WTC11 (cell line): Measurements from ENCODE around the gene ANO1. TPM values are rescaled to one million over a fixed set of nuclear protein-coding genes. Genes with fewer than 3 reads are reported as not detected.

Experiments used
- ATAC-seq: fragments of 200-7000 bp; cut with Tn5 transposase; 2 replicates; pipeline ENCODE4 v1.10.0; 2021; ENCODE audit warnings: mild to moderate bottlenecking, moderate library complexity
- CTCF ChIA-PET: fragments of 300-600 bp; sonication (Branson Sonifier 250); formaldehyde crosslinking; loops from one replicate; lab custom pipeline; 2021; ENCODE audit warnings: antibody characterized with exemption; lab: Charles Lee
- POLR2A ChIA-PET: fragments of 350-600 bp; sonication (Branson Sonifier 250); formaldehyde crosslinking; loops from one replicate; lab custom pipeline; 2021; ENCODE audit warnings: antibody characterized with exemption; lab: Charles Lee
- DNase-seq: peaks from one replicate; pipeline ENCODE4 v3.0.0; 2021; ENCODE audit warnings: low spot score
- H3K27ac Mint-ChIP-seq: 2 replicates; pipeline ENCODE4 v1.8.0; 2021; ENCODE audit warnings: mixed read lengths
- H3K27me3 Mint-ChIP-seq: 2 replicates; pipeline ENCODE4 v1.8.0; 2021; ENCODE audit warnings: low read depth, mild to moderate bottlenecking, moderate library complexity, mixed read lengths
- H3K36me3 Mint-ChIP-seq: 2 replicates; pipeline ENCODE4 v1.8.0; 2021; ENCODE audit warnings: mixed read lengths
- H3K4me1 Mint-ChIP-seq: 2 replicates; pipeline ENCODE4 v1.8.0; 2022; ENCODE audit warnings: mixed read lengths
- H3K4me3 Mint-ChIP-seq: 2 replicates; pipeline ENCODE4 v1.8.0; 2021; ENCODE audit warnings: mild to moderate bottlenecking, moderate library complexity, mixed read lengths
- H3K9me3 Mint-ChIP-seq: 2 replicates; pipeline ENCODE4 v1.8.0; 2021; ENCODE audit warnings: mixed read lengths
- ATF1 ChIP-seq: sonication (generic); formaldehyde crosslinking; IDR thresholded peaks from 2 replicates; pipeline ENCODE4 v1.8.1; 2023; ENCODE audit warnings: mild to moderate bottlenecking, moderate library complexity, missing genetic modification reagents
- CREB1 ChIP-seq: sonication (generic); formaldehyde crosslinking; IDR thresholded peaks from 2 replicates; pipeline ENCODE4 v1.8.0; 2023; ENCODE audit warnings: mild to moderate bottlenecking, missing genetic modification reagents
- CREM ChIP-seq: sonication (generic); formaldehyde crosslinking; IDR thresholded peaks from 2 replicates; pipeline ENCODE4 v1.8.1; 2022; ENCODE audit warnings: mild to moderate bottlenecking, missing genetic modification reagents, moderate library complexity
- FOXJ3 ChIP-seq: sonication (generic); formaldehyde crosslinking; IDR thresholded peaks from 2 replicates; pipeline ENCODE4 v1.9.0; 2021; ENCODE audit warnings: missing genetic modification reagents, mild to moderate bottlenecking, borderline replicate concordance
- GTF2I ChIP-seq: fragments of 250-450 bp; sonication (Bioruptor Pico); conservative IDR thresholded peaks from 2 replicates; pipeline ENCODE4 v1.4.0; 2021; ENCODE audit warnings: mild to moderate bottlenecking
- MYBL2 ChIP-seq: sonication (generic); formaldehyde crosslinking; IDR thresholded peaks from 2 replicates; pipeline ENCODE4 v1.8.1; 2023; ENCODE audit warnings: mild to moderate bottlenecking, moderate library complexity, missing genetic modification reagents
- NR1H2 ChIP-seq: sonication (generic); formaldehyde crosslinking; IDR thresholded peaks from 2 replicates; pipeline ENCODE4 v1.9.0; 2021; ENCODE audit warnings: mild to moderate bottlenecking, moderate library complexity, missing genetic modification reagents
- ZNF263 ChIP-seq: sonication (generic); formaldehyde crosslinking; IDR thresholded peaks from 2 replicates; pipeline ENCODE4 v1.8.1; 2022; ENCODE audit warnings: low read depth, mild to moderate bottlenecking, moderate library complexity, missing genetic modification reagents
- ZNF317 ChIP-seq: sonication (generic); formaldehyde crosslinking; IDR thresholded peaks from 2 replicates; pipeline ENCODE4 v1.8.1; 2023; ENCODE audit warnings: low read depth, mild to moderate bottlenecking, moderate library complexity, missing genetic modification reagents, borderline replicate concordance
- total RNA-seq: library from RNA; stranded (reverse); gene quantifications from 3 replicates; pipeline ENCODE4 v1.2.3, GENCODE V29; 2021
- TF ChIP-seq, protein P1 (sequence below): fragments of 250-450 bp; sonication (Bioruptor Pico); IDR thresholded peaks from 2 replicates; pipeline ENCODE4 v1.9.0; 2021; ENCODE audit warnings: mild to moderate bottlenecking
- TF ChIP-seq, protein P2 (sequence below): sonication (generic); formaldehyde crosslinking; IDR thresholded peaks from 2 replicates; pipeline ENCODE4 v1.8.1; 2022; ENCODE audit warnings: low read depth, mild to moderate bottlenecking, moderate library complexity, missing genetic modification reagents, borderline replicate concordance
- TF ChIP-seq, protein P3 (sequence below): sonication (generic); formaldehyde crosslinking; conservative IDR thresholded peaks from 2 replicates; pipeline ENCODE4 v1.8.1; 2023; ENCODE audit warnings: mild to moderate bottlenecking, low read depth, missing genetic modification reagents, moderate library complexity
- TF ChIP-seq, protein P4 (sequence below): sonication (generic); formaldehyde crosslinking; IDR thresholded peaks from 2 replicates; pipeline ENCODE4 v1.8.1; 2023; ENCODE audit warnings: mild to moderate bottlenecking, missing genetic modification reagents
- TF ChIP-seq, protein P5 (sequence below): sonication (generic); formaldehyde crosslinking; IDR thresholded peaks from 2 replicates; pipeline ENCODE4 v1.8.0; 2022; ENCODE audit warnings: mild to moderate bottlenecking, missing genetic modification reagents
- TF ChIP-seq, protein P6 (sequence below): sonication (generic); formaldehyde crosslinking; IDR thresholded peaks from 2 replicates; pipeline ENCODE4 v1.8.1; 2022; ENCODE audit warnings: missing genetic modification reagents, borderline replicate concordance
- TF ChIP-seq, protein P7 (sequence below): fragments of 250-450 bp; sonication (Bioruptor Pico); conservative IDR thresholded peaks from 2 replicates; pipeline ENCODE4 v1.9.0; 2021; ENCODE audit warnings: mild to moderate bottlenecking

The ANO1 gene
- total RNA-seq, 1 experiment from 2014 or later = 4.1 TPM

DNA sequence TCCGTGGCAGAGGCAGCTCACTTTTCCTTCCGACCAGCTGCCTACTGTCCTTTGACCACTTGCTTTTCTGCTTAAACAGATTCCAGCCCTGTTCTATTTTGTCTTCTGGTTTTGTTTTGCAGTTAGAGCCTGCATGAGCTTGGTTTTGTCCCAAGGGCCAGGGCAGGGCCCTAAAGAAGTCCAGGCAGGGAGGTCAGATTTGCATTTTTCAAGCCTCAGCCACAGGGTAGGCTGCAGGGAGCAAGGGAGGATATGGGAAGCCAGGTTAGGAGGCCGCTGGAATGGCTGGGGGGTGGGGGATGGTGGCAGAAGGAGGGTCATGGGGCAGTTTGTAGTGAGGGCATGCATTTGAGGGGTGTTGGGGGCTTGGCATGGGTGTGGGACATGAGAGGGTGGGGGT lies 148.1 kb downstream of the ANO1 start:
- Mint-ChIP-seq H3K27me3 (no peaks in the 10 kb centered on the region), H3K4me3 (no peak overlapping the region), H3K9me3 (no peaks in the 10 kb centered on the region), H3K36me3 (peaks cover 4% of the 10 kb centered on the region), H3K27ac (peak overlapping the region; percentile 37; the same call in 1 of the 2 replicates), H3K4me1 (peaks cover 21% of the 10 kb centered on the region)
- POLR2A ChIA-PET = interaction anchor here (0.6 to 1.0 kb wide), 2 partner anchors 23 to 39 kb away, joined by 3 to 4 read pairs; partner anchors contain the start of gene FADD
- CTCF ChIA-PET = interaction anchor here (0.7 to 2.1 kb wide), 7 partner anchors 8 to 311 kb away, joined by 3 to 5 read pairs (median 3); partner anchors contain the start of gene FADD
- no peak for DNase-seq
- TF ChIP-seq, protein P1, sequence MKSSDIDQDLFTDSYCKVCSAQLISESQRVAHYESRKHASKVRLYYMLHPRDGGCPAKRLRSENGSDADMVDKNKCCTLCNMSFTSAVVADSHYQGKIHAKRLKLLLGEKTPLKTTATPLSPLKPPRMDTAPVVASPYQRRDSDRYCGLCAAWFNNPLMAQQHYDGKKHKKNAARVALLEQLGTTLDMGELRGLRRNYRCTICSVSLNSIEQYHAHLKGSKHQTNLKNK (CRISPR knock-in tag) = no peak
- TF ChIP-seq FOXJ3 (CRISPR knock-in tag) (no peak), CREB1 (CRISPR knock-in tag) (no peak), ZNF263 (no peak), ATF1 (CRISPR knock-in tag) (no peak), CREM (CRISPR knock-in tag) (no peak), MYBL2 (no peak), GTF2I (CRISPR knock-in tag) (no peak), NR1H2 (CRISPR knock-in tag) (no peak), ZNF317 (no peak)
- TF ChIP-seq, protein P2, sequence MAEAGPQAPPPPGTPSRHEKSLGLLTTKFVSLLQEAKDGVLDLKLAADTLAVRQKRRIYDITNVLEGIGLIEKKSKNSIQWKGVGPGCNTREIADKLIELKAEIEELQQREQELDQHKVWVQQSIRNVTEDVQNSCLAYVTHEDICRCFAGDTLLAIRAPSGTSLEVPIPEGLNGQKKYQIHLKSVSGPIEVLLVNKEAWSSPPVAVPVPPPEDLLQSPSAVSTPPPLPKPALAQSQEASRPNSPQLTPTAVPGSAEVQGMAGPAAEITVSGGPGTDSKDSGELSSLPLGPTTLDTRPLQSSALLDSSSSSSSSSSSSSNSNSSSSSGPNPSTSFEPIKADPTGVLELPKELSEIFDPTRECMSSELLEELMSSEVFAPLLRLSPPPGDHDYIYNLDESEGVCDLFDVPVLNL (CRISPR knock-in tag) = no peak
- TF ChIP-seq, protein P3, sequence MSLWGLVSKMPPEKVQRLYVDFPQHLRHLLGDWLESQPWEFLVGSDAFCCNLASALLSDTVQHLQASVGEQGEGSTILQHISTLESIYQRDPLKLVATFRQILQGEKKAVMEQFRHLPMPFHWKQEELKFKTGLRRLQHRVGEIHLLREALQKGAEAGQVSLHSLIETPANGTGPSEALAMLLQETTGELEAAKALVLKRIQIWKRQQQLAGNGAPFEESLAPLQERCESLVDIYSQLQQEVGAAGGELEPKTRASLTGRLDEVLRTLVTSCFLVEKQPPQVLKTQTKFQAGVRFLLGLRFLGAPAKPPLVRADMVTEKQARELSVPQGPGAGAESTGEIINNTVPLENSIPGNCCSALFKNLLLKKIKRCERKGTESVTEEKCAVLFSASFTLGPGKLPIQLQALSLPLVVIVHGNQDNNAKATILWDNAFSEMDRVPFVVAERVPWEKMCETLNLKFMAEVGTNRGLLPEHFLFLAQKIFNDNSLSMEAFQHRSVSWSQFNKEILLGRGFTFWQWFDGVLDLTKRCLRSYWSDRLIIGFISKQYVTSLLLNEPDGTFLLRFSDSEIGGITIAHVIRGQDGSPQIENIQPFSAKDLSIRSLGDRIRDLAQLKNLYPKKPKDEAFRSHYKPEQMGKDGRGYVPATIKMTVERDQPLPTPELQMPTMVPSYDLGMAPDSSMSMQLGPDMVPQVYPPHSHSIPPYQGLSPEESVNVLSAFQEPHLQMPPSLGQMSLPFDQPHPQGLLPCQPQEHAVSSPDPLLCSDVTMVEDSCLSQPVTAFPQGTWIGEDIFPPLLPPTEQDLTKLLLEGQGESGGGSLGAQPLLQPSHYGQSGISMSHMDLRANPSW (CRISPR knock-in tag) = no peak
- TF ChIP-seq, protein P4, sequence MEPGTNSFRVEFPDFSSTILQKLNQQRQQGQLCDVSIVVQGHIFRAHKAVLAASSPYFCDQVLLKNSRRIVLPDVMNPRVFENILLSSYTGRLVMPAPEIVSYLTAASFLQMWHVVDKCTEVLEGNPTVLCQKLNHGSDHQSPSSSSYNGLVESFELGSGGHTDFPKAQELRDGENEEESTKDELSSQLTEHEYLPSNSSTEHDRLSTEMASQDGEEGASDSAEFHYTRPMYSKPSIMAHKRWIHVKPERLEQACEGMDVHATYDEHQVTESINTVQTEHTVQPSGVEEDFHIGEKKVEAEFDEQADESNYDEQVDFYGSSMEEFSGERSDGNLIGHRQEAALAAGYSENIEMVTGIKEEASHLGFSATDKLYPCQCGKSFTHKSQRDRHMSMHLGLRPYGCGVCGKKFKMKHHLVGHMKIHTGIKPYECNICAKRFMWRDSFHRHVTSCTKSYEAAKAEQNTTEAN = no peak
- TF ChIP-seq, protein P5, sequence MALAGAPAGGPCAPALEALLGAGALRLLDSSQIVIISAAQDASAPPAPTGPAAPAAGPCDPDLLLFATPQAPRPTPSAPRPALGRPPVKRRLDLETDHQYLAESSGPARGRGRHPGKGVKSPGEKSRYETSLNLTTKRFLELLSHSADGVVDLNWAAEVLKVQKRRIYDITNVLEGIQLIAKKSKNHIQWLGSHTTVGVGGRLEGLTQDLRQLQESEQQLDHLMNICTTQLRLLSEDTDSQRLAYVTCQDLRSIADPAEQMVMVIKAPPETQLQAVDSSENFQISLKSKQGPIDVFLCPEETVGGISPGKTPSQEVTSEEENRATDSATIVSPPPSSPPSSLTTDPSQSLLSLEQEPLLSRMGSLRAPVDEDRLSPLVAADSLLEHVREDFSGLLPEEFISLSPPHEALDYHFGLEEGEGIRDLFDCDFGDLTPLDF (CRISPR knock-in tag) = no peak
- TF ChIP-seq, protein P6, sequence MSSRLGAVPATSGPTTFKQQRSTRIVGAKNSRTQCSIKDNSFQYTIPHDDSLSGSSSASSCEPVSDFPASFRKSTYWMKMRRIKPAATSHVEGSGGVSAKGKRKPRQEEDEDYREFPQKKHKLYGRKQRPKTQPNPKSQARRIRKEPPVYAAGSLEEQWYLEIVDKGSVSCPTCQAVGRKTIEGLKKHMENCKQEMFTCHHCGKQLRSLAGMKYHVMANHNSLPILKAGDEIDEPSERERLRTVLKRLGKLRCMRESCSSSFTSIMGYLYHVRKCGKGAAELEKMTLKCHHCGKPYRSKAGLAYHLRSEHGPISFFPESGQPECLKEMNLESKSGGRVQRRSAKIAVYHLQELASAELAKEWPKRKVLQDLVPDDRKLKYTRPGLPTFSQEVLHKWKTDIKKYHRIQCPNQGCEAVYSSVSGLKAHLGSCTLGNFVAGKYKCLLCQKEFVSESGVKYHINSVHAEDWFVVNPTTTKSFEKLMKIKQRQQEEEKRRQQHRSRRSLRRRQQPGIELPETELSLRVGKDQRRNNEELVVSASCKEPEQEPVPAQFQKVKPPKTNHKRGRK = no peak
- TF ChIP-seq, protein P7, sequence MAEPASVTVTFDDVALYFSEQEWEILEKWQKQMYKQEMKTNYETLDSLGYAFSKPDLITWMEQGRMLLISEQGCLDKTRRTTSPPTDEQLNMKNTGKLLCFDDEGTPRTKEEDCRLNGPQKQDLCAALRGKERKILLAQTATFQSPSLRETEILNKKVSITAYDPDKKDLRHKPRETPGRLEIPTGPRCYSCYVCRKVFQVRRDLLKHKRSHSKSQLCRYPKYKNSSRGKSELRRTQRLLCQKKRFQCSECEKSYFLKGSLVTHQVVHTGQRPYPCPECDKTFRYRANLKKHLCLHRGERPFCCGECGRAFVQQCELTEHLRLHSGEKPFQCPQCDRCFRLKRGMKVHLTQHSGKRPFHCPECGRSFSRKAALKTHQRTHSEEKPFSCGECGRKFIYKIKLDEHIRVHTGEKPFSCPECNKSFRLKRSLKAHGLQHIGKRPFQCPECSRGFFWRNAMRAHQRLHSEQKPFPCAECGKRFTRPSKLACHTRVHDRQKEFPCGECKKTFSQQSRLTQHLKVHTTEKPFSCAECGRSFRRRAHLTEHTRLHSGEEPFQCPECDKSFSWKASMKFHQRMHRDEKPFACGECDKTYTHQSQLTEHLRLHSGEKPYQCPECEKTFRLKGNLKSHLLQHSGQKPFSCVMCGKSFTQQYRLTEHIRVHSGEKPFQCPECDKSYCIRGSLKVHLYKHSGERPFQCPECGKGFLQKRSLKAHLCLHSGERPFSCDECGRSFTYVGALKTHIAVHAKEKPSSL (CRISPR knock-in tag) = no peak
- ATAC-seq = peak; percentile 40
